AG09319 (cell line): ENCODE results near the gene CYP2S1.

Experiments used
- DNase-seq: peaks from one replicate; pipeline ENCODE4 v3.0.0-alpha.2; 2010; ENCODE audit warnings: low read depth; ENCODE audit errors: extremely low read depth
- CTCF ChIP-seq: IDR thresholded peaks from 2 replicates; pipeline ENCODE4 v1.5.1; 2011; ENCODE audit warnings: low read depth, mild to moderate bottlenecking, inconsistent platforms, low read length, moderate library complexity

Gene CYP2S1

GRCh38 chr19:41253660-41254059 is 60.6 kb downstream of the CYP2S1 start:
- DNase-seq, result no peak

GRCh38 chr19:41255171-41255570 is 62.2 kb downstream of the CYP2S1 start:
- no peak for DNase-seq
- TF ChIP-seq CTCF, result no peak

More at GRCh38 chr19:41253660-41254059, 60.6 kb downstream of the CYP2S1 start:
- no peak for TF ChIP-seq CTCF
